UCSD-AML1 (cell line): ENCODE measurements around the gene BCL2A1.
"Not testable (repeated sequence)": the region's sequence is repeated elsewhere in the genome, so short reads cannot be mapped to it uniquely, and the experiment has no call there.

Experiments used
- DNase-seq: peaks from one replicate; lab custom pipeline; 2025; ENCODE audit not compliant: unreplicated experiment; lab: John Stamatoyannopoulos, UW

The BCL2A1 gene

GRCh38 chr15:79970624-79971434, at the start of gene BCL2A1:
BCL2A1 (minus strand) TSS chr15:79971196; CDS start chr15:79971119, 77 bp downstream.
- DNase-seq = peak; percentile 31

- DNase-seq = no peak
These were observed 49.7 kb upstream of the BCL2A1 start for GRCh38 chr15:80020731-80021130.

- not testable (repeated sequence) for DNase-seq
These were observed 49.2 kb upstream of the BCL2A1 start for GRCh38 chr15:80020149-80020548.

GRCh38 chr15:80019168-80019745, 48.3 kb upstream of the BCL2A1 start:
- no peak for DNase-seq

- DNase-seq = not testable (repeated sequence)
These were observed 46.1 kb upstream of the BCL2A1 start for GRCh38 chr15:80017139-80017538.

- DNase-seq = not testable (repeated sequence)
These were observed 45.5 kb upstream of the BCL2A1 start for GRCh38 chr15:80016506-80016905.

GRCh38 chr15:80015156-80015555, 44.2 kb upstream of the BCL2A1 start:
- DNase-seq = no peak

- not testable (repeated sequence) for DNase-seq
These were observed 43.2 kb upstream of the BCL2A1 start for GRCh38 chr15:80014186-80014585.

GRCh38 chr15:80012060-80012726, 41.2 kb upstream of the BCL2A1 start:
- no peak for DNase-seq

- DNase-seq = no peak
These were observed 40.6 kb upstream of the BCL2A1 start for GRCh38 chr15:80011596-80011995.

- not testable (repeated sequence) for DNase-seq
These were observed 40.1 kb upstream of the BCL2A1 start for GRCh38 chr15:80011041-80011523.

GRCh38 chr15:80010131-80010673, 39.2 kb upstream of the BCL2A1 start:
- no peak for DNase-seq

GRCh38 chr15:80007532-80007931, 36.5 kb upstream of the BCL2A1 start:
- no peak for DNase-seq

- no peak for DNase-seq
These were observed 36.0 kb upstream of the BCL2A1 start for GRCh38 chr15:80006946-80007345.

GRCh38 chr15:80003934-80004472, 33.0 kb upstream of the BCL2A1 start:
- no peak for DNase-seq

GRCh38 chr15:80003171-80003570, 32.2 kb upstream of the BCL2A1 start:
- DNase-seq = no peak

- no peak for DNase-seq
These were observed 31.3 kb upstream of the BCL2A1 start for GRCh38 chr15:80002267-80002666.

GRCh38 chr15:79994615-79995014, 23.6 kb upstream of the BCL2A1 start:
- no peak for DNase-seq

- DNase-seq = no peak
These were observed 20.8 kb upstream of the BCL2A1 start for GRCh38 chr15:79991826-79992225.

GRCh38 chr15:79990997-79991334, 20.0 kb upstream of the BCL2A1 start:
- DNase-seq = no peak

GRCh38 chr15:79990280-79990996, 19.4 kb upstream of the BCL2A1 start:
- DNase-seq = no peak
